HG02623 (cell line): ENCODE measurements around the gene GCDH.
"Not testable (repeated sequence)": the region's sequence is repeated elsewhere in the genome, so short reads cannot be mapped to it uniquely, and the experiment has no call there.

Experiments used
- ATAC-seq: cut with Tn5 transposase; IDR thresholded peaks from one replicate; pipeline ENCODE4 v1.9.1; 2021; ENCODE audit warnings: moderate library complexity; ENCODE audit not compliant: unreplicated experiment

The GCDH gene

DNA sequence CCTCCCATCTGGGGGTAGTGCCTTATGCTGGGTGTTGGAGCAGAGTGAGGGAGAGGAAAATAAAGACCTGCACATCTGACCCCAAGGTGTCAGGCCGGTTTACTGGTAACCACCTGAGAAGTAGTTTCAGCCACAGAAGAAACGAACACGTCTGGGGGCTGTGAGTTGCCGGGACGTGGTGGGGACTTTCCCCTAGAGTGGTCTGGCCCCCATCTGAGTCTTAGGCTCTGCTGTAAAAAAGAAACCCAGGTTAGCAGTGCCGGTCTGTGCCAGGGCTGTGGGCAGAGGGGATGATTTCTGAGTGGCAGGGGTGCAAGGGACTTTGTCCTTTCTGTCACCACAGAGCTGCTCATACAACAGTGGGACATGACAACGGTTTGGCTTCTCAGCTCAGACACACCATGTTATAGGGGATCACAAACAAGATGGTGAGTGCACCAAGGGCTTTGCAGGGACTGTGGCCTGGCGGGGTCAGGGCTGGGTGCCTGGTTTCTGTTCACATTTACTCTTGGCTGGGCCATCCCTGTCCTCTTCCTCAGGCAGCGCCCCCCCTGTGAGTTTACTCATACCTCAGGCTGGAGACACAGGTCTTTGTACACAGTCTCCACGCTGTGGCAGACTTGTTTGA is 9.0 kb downstream of the GCDH start:
- peak; percentile 72 for ATAC-seq

DNA sequence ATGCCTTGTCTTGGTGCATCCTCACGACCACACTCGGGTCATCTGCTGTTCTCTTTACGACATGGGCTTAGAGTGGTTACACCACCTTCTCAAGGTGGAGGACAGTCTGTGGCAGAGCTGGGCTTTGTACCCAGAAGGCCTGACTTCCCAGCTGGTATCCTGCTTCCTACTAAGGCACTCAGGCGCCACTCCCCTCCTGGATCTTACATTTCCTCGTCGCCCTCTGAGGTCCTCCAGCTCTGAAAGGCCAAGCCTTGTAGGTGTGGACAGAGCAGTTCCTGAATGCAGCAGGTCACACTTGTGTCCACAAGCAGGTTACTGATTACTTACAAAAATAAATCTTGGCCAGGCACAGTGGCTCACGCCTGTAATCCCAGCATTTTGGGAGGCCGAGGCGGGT is 16.2 kb downstream of the GCDH start:
- ATAC-seq, result no peak

DNA sequence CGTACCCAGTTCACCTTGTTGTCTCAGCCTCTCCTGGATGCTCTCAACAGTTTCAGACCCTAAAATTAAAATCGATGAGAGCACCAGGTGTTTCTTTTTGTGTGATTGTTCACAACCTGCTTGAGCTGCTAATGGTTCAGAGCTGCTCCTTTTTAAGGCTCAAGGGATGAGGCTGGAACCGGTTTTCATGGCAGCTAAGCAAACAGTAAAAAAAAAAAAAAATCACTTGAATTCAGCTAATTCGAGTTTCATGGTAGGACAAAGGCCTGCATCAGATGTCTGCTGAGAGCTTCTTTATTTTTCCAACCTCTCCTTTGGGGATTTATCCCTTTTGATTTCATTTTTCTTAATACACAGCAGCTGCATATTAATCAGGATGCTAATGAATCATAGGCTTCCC is 21.6 kb downstream of the GCDH start:
- no peak for ATAC-seq

DNA sequence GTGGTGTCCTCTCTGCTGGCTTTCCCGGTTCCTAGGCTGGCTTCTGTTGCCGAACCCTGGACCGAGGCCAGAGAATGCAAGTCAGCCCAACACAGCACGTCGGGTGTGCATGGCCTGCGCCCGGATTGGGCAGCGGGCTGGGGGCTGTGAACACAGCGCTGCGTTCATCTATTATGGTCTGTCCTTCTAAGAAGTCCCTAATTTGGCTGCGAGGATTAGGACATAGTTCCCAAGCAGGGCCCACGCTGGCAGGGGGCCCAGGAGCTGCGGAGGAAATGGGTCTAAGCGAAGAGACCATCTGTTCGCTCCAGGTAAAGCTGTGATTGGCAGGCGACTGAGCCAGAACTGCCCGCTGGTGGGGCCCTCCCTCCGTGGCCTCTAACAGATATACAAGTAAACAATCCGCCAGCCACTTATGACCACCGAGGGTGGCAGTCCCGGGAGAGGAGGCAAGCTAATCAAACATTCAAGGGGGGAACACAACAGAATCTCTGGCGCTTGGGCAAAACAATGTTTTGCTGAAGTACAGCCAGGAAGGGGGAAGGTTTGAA is 22.1 kb downstream of the GCDH start:
- ATAC-seq, result no peak

DNA sequence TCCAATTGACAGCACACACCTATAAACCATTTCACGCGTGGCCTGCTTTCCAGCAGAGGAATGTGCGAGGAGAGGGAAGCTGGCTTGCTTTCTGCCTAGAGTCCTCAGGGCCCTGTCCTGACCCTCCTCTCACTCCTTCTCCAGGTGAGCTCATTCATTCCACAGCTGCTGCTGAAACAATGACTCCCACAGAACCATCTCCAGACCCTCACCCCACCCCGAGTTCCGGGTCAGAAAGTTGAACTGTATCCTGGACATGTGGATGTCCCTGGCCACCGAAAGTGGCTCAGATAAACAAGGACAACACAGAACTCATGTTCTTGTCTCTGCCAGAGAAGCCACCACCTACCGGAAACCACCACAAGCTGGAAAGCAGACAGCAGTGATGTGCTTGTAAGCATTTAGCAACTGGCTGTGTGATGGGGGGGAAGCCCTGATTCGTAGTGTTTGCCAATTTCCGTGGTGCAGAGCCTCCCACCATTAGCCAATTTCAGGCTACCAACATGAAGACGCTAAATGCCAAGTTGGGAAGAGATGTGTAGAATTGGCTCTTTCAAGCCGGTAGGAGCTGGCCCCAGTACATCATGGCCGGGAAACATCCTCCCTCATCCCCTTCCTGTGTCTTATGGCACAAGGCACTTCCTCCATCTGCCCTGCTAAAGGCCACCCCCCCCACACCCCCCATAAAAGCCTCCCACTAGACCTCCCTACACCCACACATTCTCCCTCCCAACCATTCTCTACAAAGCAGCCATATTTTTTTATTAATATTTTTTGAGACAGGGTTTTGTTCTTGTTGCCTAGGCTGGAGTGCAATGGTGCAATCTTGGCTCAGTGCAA is 23.1 kb downstream of the GCDH start:
- ATAC-seq, result no peak

DNA sequence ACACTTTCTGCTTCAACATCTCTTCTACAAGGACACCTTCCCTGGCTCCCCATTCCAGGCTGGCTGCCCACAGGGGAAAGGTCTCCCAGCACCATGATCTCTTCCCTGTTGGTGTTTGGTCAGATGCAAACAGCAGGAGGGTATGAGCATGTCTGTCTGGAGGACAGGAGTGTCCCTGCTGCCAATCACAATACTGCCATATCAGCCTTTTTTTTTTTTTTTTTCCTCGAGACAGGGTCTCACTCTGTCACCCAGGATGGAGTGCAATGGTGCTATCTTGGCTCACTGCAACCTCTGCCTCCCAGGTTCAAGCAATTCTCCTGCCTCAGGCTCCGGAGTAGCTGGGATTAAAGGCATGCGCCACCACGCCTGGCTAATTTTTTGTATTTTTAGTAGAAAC is 24.9 kb downstream of the GCDH start:
- ATAC-seq, result not testable (repeated sequence)

DNA sequence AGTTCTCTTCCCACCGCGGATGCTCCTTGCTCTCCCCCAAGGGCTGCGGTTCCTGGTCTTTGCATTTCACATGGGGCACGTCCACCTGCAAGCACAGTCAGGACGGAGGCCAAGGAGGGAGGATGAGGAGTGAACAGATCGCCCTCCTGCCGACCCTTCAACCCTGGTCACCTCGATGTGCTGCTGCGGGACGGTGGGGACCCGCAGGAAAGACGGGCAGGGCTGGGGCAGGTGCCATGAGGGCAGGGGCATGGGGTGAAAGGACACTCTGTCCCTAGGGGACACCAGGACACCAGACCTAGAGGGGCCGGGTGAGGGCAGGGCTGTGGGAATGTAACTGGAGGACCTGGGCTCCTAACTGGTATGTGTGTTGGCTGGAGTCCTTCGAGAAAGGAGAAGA is 27.3 kb downstream of the GCDH start:
- ATAC-seq, result no peak

DNA sequence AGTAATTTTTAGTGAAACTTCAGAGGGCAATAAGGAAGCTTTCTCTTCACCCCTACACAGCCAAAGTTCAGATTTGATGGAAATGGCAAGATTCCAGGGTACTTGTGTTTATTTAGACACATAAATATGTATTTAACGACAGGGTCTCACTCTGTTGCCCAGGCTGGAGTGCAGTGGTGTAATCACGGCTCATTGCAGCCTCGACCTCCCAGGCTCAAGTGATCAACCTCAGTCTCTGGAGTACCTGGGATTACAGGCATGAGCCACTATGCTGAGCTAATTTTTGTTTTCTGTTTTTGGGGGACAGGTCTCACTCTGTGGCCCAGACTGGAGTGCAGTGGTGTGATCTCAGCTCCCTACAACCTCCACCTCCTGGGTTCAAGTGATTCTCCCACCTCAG is 30.1 kb downstream of the GCDH start:
- ATAC-seq, result no peak

DNA sequence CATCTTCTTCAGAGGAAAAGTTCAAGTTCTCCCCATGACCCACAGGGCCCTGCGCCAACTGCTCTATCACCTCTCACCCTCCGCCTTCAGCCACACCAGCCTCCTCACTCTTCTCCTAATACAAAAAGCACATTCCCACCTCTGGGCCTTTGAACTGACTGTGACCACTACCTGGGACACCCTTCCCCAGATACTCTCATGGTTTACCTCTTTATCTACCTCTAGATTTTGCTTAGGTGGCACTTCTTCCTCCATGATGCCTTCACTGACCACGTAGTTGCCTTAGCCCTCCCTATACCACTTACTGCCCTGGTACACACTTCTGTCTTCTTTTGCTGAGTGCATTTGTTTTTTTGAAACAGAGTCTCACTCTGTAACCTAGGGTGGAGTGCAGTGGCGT is 32.0 kb downstream of the GCDH start:
- no peak for ATAC-seq

DNA sequence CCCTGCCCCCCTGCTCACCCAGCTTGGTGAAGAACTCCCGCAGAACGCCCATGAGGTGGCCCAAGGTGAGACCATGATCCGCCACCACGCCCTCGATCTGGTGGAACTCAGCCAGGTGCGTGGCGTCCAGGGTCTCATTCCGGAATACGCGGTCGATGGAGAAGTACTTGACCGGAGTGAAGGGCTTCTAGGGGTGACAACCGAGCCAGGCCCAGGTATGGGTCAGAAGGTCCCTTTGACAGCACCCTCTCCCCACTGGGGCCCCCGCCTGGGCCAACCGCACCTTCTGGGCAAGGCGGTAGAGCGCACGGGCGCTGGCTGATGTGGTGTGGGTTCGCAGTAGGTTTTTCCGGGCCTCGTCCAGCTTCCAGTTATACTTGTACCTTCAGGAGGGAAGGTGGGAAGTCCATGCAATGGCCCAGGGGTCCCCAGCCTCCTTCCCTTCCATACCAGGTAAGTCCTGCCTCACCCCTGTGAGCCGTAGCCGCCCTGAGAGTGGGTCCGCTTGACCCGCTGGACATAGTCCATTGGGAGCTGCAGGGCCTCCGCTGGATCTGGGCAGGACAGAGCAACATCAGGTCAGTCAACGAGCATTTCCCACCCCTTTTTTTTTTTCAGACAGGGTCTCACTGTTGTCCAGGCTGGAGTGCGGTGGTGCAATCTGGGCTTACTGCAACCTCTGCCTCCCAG is 33.8 kb downstream of the GCDH start:
- ATAC-seq, result no peak

DNA sequence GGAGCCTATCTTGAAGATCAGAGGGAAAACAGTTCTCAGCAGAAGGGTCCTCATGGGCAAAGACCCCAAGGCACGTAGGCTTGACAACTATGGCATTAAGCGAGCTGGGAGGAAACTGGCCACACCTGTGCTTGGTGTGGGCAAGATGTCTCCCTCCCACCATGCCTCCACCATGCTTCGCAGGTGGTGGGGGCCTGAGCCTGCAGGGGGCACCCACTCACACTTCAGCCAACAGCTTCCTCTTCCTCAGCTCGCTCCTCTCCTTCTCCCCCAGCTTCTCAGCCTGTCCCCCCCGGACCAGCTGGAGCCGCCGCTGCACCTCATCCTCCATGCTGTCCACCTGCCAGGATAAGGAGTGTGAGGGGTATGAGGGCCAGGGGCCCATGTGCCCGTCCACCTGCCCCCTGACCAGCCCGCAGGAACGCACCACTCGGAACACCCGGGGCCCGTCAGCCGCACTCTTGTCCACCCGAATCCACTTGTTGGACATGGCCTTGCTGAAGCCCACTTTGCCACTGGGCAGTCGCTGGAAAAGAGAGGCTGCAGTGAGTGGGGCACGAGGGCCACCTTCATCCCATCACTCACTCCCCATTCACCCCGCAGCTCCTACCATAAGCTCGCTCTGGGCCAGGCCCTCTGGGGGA is 39.2 kb downstream of the GCDH start:
- no peak for ATAC-seq

DNA sequence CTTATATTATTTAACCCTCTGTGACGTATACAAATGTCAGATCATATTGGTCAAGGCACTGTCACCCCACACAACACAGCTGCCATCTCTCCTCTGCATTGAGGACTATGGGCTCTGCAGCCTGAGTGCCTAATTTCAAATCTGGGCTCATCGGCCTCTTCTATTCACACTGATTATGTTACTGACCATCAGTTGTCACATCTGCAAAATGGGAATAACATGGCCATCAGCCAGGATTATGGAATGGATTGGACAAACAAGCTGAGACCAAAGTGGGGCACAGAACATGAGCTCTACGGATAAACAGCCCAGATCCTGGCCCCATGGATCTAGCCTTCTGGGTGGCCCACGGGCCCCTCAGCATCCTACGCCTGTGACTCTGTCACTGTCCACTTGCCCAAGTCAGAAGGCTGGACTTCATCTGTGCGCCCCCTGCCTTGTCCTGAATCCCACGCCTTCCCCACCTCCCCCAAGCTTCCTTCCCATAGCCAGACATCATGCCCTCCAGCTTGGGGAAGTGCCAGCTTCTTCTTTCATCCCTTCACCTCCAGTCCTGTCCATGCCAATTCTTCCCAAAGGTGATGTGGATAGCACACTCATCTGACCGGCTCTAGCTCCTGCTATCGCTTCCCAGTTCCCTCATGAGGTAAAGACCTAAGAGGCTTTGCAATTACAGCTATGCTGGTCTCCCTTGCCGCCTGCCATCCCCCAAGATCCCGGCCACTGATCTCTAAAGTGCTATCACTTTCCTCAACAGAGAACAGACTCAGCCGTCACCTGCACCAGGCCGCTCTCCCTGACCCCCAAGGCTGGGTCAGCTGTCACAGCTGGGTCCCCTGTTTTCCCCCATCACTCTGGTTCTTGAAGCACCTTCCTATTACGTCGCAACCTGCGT is 41.7 kb downstream of the GCDH start:
- ATAC-seq, result no peak

DNA sequence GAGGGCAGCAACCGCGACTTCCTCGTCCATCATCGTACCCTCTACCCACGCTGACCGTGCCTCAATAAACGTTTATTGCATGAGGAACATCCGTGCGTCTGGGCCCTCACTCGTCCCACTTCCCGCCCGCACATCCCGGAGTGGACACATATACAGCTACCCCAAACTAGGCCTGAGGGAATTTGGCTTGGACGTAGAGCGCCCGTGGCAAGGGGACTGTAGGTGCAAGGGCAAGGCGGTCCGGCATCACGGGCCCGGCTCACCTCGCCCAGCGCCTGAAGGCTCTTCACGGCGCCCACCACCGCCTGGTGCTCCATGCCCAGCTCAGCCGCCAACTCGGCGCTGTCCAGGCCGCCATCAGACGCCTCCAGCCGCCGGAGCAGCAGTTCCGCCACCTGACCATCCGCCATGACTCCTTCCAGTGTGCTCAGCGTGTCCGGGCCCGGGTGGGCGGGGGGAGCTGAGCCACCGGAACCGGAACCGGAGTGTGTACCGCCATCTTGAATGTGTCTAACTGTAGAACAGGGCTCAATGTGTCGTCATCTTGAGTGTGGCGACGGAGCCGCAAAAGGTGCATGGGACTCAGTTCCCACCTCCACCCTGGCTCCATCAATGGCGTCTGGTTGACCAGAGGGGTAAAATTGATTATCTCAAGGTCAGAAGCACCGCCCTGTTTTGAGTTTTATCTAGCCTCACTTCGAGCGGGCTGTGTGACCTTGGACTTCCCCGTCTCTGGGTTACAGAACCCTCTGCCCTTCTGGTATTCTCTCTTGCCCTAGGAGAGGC is 42.5 kb downstream of the GCDH start, which contains the start of gene FARSA:
Gene FARSA (minus strand): TSS at position 425 of the 786 bp plus-strand sequence. CDS start 15 bp downstream, at position 410.
- ATAC-seq, result no peak

DNA sequence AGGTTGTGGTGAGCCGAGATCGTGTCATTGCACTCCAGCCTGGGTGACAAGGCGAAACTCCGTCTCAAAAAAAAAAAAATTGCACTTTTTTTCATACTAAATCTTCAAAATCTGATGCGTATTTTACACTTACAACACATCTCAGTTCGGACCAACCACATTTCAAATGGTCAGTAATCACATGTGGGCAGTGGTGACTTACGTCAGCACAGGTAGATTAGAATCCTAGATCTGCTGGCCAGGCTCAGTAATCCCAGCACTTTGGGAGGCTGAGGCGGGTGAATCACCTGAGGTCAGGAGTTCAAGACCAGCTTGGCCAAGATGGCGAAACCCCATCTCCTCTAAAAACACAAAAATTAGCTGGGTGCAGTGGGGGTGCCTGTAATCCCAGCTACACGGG is 44.1 kb downstream of the GCDH start:
- ATAC-seq, result no peak

DNA sequence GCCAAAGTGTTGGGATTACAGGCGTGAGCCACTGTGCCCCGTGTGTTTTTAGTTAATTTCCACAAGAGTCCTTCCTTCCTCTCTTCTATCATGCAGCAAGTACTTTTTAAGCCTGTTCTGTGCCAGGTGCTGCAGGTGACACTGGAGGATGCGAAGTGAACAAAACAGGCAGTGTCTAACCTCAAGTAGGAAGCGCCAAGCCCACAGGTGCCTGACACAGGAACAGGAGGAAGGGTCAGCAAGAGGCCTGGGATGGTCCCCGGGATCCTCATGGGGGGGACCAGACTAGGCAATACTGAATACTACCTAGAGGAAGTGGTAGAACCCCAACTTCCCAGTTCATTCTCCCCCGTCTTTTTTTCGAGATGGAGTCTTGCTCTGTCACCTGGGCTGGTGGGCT is 45.6 kb downstream of the GCDH start:
- no peak for ATAC-seq

DNA sequence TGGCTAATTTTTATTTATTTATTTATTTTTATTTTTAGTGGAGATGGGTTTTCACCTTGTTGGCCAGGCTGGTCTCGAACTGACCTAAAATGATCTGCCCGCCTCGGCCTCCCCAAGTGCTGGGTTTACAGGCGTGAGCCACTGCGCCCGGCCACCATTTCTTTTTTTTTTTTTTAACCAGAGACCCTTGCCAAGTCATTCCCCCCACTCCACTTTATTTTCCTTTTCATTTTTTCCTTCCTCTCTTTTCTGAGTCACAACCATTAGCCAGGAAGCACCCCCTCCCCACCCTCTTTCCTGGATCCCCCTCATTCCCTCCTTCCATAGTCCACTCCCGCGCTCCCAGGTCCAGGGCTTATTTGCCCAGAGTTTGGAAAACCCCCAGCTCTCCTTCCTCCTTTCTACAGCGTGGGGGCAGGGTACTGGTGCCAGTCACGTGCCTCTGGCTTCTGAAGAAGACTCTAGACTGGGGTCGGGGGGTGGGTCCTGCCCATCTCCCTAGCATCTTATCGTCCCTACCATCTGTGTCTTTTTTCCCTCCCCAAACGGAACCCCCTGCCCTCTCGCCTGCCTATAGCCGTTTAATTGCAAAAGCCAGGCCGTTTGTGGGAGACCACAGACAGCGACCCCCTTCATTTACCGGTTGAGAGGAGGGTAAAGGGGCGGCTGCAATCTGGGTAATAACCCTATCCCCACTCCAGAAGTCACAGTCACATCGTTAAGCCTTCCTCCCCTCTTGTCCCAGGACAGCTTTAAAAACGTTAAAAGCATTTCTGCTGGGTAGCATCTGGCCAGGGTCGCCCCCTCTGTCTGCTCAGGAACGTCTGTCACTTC is 46.4 kb downstream of the GCDH start:
- ATAC-seq, result no peak

DNA sequence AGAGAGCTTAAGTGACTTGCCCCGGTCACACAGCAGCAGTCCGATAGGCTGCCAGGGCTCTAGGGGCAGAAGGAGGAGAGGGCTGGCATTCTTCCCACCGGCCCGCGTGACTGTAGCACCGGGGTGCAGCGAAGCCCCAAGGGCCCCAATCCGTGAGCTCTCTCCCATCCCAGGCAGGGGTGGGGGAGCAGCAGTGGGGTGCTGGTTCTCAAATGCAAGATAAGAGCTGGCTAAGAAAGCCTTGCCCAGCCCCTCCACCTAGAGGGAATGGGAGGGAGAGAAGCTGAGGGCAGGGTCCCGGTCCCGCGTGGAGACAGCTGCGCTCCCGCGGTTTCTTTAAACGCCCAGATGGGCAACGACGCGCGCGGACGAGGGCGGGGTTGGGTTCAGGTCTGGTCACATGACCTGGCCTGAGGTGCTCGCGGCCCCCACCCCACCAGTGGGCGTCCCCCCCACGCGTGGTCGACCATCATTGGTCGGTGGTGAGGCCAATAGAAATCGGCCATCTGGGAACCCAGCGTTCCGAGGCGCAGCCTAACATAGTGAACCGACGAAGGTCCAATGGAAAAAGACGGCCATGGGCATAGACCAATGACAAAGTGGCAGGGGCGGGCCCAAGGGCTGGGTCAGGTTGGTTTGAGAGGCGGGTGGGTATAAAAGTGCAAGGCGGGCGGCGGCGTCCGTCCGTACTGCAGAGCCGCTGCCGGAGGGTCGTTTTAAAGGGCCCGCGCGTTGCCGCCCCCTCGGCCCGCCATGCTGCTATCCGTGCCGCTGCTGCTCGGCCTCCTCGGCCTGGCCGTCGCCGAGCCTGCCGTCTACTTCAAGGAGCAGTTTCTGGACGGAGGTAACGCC is 47.2 kb downstream of the GCDH start, which contains the start of gene CALR:
Gene CALR (plus strand): TSS at position 683 of the 852 bp plus-strand sequence. CDS start 71 bp downstream, at position 754.
- ATAC-seq, result peak; percentile 89
